ENCODE measurements around the gene ASCL3. TPM values are rescaled to one million over a fixed set of nuclear protein-coding genes. Genes with fewer than 3 reads are reported as not detected.
"Not testable (repeated sequence)": the region's sequence is repeated elsewhere in the genome, so short reads cannot be mapped to it uniquely, and the experiment has no call there.

ASCL3 gene
- total RNA-seq, 1 donor from 2014 or later: not detected

- no peaks in the 10 kb centered on the region for H3K9me3 ChIP-seq (ENCODE audit: insufficient read depth, low read depth, low read length)
- no peak overlapping the region for H3K4me3 ChIP-seq (ENCODE audit: insufficient read depth, low read depth, low read length)
- no peak overlapping the region for H3K27ac Mint-ChIP-seq (ENCODE audit: unreplicated experiment)
- peaks cover 2% of the 10 kb centered on the region for H3K9me3 Mint-ChIP-seq (ENCODE audit: unreplicated experiment)
- H3K79me2 ChIP-seq (ENCODE audit: insufficient read depth, low read length): no peaks in the 10 kb centered on the region
- H3K4me1 Mint-ChIP-seq (ENCODE audit: low read depth, unreplicated experiment): peaks cover 16% of the 10 kb centered on the region
- no peaks in the 10 kb centered on the region for H3K27me3 Mint-ChIP-seq (ENCODE audit: low read depth, unreplicated experiment)
- no peak overlapping the region for H3K9ac ChIP-seq (ENCODE audit: low read length)
- DNase-seq (ENCODE audit: low read depth) (no peak), FAIRE-seq (no peak)
- H3K27ac ChIP-seq (ENCODE audit: low read depth, low read length): no peak overlapping the region
- H3K4me1 ChIP-seq (ENCODE audit: insufficient read depth, low read length): peaks cover 9% of the 10 kb centered on the region
- no peaks in the 10 kb centered on the region for H3K36me3 ChIP-seq (ENCODE audit: insufficient read depth, low read length)
- peaks cover 2% of the 10 kb centered on the region for H3K36me3 Mint-ChIP-seq (ENCODE audit: low read depth, unreplicated experiment)
- H3K27me3 ChIP-seq (ENCODE audit: insufficient read depth, low read length): no peaks in the 10 kb centered on the region
- no peak overlapping the region for H2AFZ ChIP-seq (ENCODE audit: low read depth, low read length)
- H3K4me2 ChIP-seq (ENCODE audit: low read length): no peak overlapping the region
- TF ChIP-seq EZH2 (IDR thresholded peaks at IDR 0.05; ENCODE audit: insufficient read depth, low read length): no peak
- no peak for TF ChIP-seq CTCF (IDR thresholded peaks at IDR 0.05; ENCODE audit: insufficient read depth, low read depth, low read length)
- no peak overlapping the region for H3K4me3 Mint-ChIP-seq (ENCODE audit: unreplicated experiment)
- H4K20me1 ChIP-seq (ENCODE audit: insufficient read depth, low read length): no peaks in the 10 kb centered on the region
These were observed 5.2 kb downstream of the ASCL3 start for GRCh38 chr11:8937659-8938058.

GRCh38 chr11:8937159-8937558, 5.7 kb downstream of the ASCL3 start:
- no peaks in the 10 kb centered on the region for H3K9me3 ChIP-seq (ENCODE audit: insufficient read depth, low read depth, low read length)
- H3K9ac ChIP-seq (ENCODE audit: low read length): no peak overlapping the region
- TF ChIP-seq EZH2 (IDR thresholded peaks at IDR 0.05; ENCODE audit: insufficient read depth, low read length): no peak
- no peak for TF ChIP-seq CTCF (IDR thresholded peaks at IDR 0.05; ENCODE audit: insufficient read depth, low read depth, low read length)
- no peak overlapping the region for H3K27ac ChIP-seq (ENCODE audit: low read depth, low read length)
- H3K4me3 ChIP-seq (ENCODE audit: insufficient read depth, low read depth, low read length): no peak overlapping the region
- H2AFZ ChIP-seq (ENCODE audit: low read depth, low read length): no peak overlapping the region
- Mint-ChIP-seq H3K9me3 (ENCODE audit: unreplicated experiment) (peaks cover 2% of the 10 kb centered on the region), H3K27ac (ENCODE audit: unreplicated experiment) (no peak overlapping the region), H3K27me3 (ENCODE audit: low read depth, unreplicated experiment) (no peaks in the 10 kb centered on the region), H3K36me3 (ENCODE audit: low read depth, unreplicated experiment) (peaks cover 2% of the 10 kb centered on the region), H3K4me3 (ENCODE audit: unreplicated experiment) (no peak overlapping the region), H3K4me1 (ENCODE audit: low read depth, unreplicated experiment) (peaks cover 16% of the 10 kb centered on the region)
- H3K4me2 ChIP-seq (ENCODE audit: low read length): no peak overlapping the region
- peaks cover 9% of the 10 kb centered on the region for H3K4me1 ChIP-seq (ENCODE audit: insufficient read depth, low read length)
- H3K79me2 ChIP-seq (ENCODE audit: insufficient read depth, low read length): no peaks in the 10 kb centered on the region
- no peaks in the 10 kb centered on the region for H4K20me1 ChIP-seq (ENCODE audit: insufficient read depth, low read length)
- no peaks in the 10 kb centered on the region for H3K27me3 ChIP-seq (ENCODE audit: insufficient read depth, low read length)
- FAIRE-seq (no peak), DNase-seq (ENCODE audit: low read depth) (no peak)
- H3K36me3 ChIP-seq (ENCODE audit: insufficient read depth, low read length): no peaks in the 10 kb centered on the region

GRCh38 chr11:8935789-8936188, 7.0 kb downstream of the ASCL3 start:
- FAIRE-seq; H3K9me3 ChIP-seq (ENCODE audit: insufficient read depth, low read depth, low read length); H3K27ac Mint-ChIP-seq (ENCODE audit: unreplicated experiment); H3K27ac ChIP-seq (ENCODE audit: low read depth, low read length); H3K4me3 Mint-ChIP-seq (ENCODE audit: unreplicated experiment); H3K9me3 Mint-ChIP-seq (ENCODE audit: unreplicated experiment); H3K27me3 Mint-ChIP-seq (ENCODE audit: low read depth, unreplicated experiment); H3K36me3 Mint-ChIP-seq (ENCODE audit: low read depth, unreplicated experiment); H4K20me1 ChIP-seq (ENCODE audit: insufficient read depth, low read length); H3K36me3 ChIP-seq (ENCODE audit: insufficient read depth, low read length); H2AFZ ChIP-seq (ENCODE audit: low read depth, low read length); H3K4me3 ChIP-seq (ENCODE audit: insufficient read depth, low read depth, low read length); H3K9ac ChIP-seq (ENCODE audit: low read length); DNase-seq (ENCODE audit: low read depth); H3K4me1 ChIP-seq (ENCODE audit: insufficient read depth, low read length); H3K27me3 ChIP-seq (ENCODE audit: insufficient read depth, low read length); H3K79me2 ChIP-seq (ENCODE audit: insufficient read depth, low read length); H3K4me2 ChIP-seq (ENCODE audit: low read length): not testable (repeated sequence)
- H3K4me1 Mint-ChIP-seq (ENCODE audit: low read depth, unreplicated experiment): peaks cover 16% of the 10 kb centered on the region

Measured in astrocyte (in vitro differentiated cells and primary cell).